HG03139 (cell line): ENCODE data around the gene RNF157.

Experiments used
- ATAC-seq: cut with Tn5 transposase; IDR thresholded peaks from one replicate; pipeline ENCODE4 v1.9.1; 2021; ENCODE audit not compliant: unreplicated experiment

RNF157 gene

GRCh38 chr17:76097716-76098295, 142.5 kb downstream of the RNF157 start:
- no peak for ATAC-seq

- ATAC-seq: no peak
These were observed 144.3 kb downstream of the RNF157 start for GRCh38 chr17:76095943-76096342.

GRCh38 chr17:76094046-76094445, 146.2 kb downstream of the RNF157 start:
- no peak for ATAC-seq

GRCh38 chr17:76092526-76093413, 147.5 kb downstream of the RNF157 start:
- no peak for ATAC-seq
